Ascending aorta (tissue), 2 donors: ENCODE measurements around the gene NRXN2. TPM values are rescaled to one million over a fixed set of nuclear protein-coding genes. Genes with fewer than 3 reads are reported as not detected.
"Not testable (repeated sequence)": the region's sequence is repeated elsewhere in the genome, so short reads cannot be mapped to it uniquely, and the experiment has no call there.

Source experiments
- DNase-seq, 2 donors: peaks; one replicate each; pipeline ENCODE4 v3.0.0-alpha.2; 2019; ENCODE audit warnings: low spot score in 2 of 2
- H3K27ac ChIP-seq, 2 donors: fragments of 200-600 bp; sonication (generic); one replicate each; pipeline ENCODE4 v1.5.1; 2016 to 2017; ENCODE audit warnings: mild to moderate bottlenecking in 1 of 2
- H3K27me3 ChIP-seq: fragments of 200-600 bp; sonication (generic); one replicate; pipeline ENCODE4 v1.5.1; 2017
- H3K36me3 ChIP-seq, 2 donors: fragments of 200-600 bp; sonication (generic); one replicate each; pipeline ENCODE4 v1.5.1; 2016
- H3K4me1 ChIP-seq, 2 donors: fragments of 200-600 bp; sonication (generic); one replicate each; pipeline ENCODE4 v1.5.1; 2016 to 2017; ENCODE audit warnings: mild to moderate bottlenecking in 1 of 2
- H3K4me3 ChIP-seq, 2 donors: fragments of 200-600 bp; sonication (generic); one replicate each; pipeline ENCODE4 v1.5.1; 2016 to 2017; ENCODE audit warnings: mild to moderate bottlenecking in 1 of 2
- H3K9me3 ChIP-seq, 2 donors: fragments of 200-600 bp; sonication (generic); one replicate each; pipeline ENCODE4 v1.5.1; 2016
- CTCF ChIP-seq, 3 experiments: fragments of 200-600 bp in 2 of 3; fragments of 450-650 bp in 1 of 3; sonication (generic) in 2 of 3; IDR thresholded peaks; one replicate each; pipeline ENCODE4 v1.5.1; 2016 to 2019; ENCODE audit warnings: antibody characterized with exemption in 3 of 3, mild to moderate bottlenecking in 1 of 3, moderate library complexity in 1 of 3
- intact Hi-C: fragments of 100-400 bp; cut with DNase I; formaldehyde crosslinking; loops from one replicate; pipeline ENCODE4 v1.15.1; 2023
- total RNA-seq: library from RNA; depleted of rRNA; stranded (reverse); fragments of >200 nt; gene quantifications from one replicate; pipeline ENCODE4 v1.1.0, GENCODE V29; 2016

NRXN2 gene
- total RNA-seq, 1 donor from 2014 or later, result 26.0 TPM

DNA sequence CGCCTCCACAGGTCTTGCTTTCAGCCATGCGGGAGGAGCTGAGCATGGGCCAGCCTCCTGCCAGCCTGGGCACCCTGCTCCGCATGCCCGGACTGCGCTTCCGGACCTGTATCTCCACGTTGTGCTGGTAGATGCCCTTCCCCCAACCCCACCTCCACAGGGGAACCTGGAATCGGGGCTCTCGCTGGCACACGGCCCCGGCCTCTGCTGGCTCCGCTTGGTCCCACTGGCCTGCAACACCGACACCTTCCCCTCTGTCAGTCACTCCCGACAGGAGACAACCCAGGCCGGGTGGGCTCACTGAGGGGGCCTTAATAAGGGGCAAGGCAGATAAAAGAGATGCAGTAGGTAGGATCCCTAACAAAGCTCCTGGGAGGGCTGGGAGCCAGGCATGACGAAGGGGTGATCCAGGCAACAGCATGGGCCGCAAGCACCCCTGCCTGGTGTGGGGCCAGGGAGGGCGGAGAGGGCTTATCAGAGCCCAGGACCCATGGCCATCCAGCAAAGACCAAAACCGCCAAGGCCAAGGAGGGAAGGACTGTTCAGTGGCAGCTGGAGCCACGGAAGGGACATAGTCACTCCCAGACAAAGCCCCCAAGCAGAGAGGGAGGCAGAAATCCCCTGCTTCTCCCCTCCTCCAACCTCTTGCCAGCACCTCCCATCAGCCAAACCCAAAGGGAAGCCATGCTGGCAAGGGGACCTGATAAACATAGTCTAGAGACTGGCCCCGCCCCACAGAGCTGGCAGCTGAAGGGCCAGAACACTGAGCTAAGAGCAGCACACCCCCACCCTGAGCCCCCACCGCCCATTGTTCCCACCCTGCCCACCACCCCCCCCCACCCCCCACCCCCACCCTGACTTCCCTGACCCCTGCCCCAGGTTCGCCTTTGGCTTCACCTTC lies 124.0 kb downstream of the NRXN2 start:
- no peak for TF ChIP-seq CTCF (IDR thresholded peaks at IDR 0.05)
- no peaks in the 10 kb centered on the region for H3K4me1 ChIP-seq
- DNase-seq, result no peak
- H3K4me3 ChIP-seq, result no peak overlapping the region
- intact Hi-C loops, result no loop called here
- H3K9me3 ChIP-seq, result no peaks in the 10 kb centered on the region
- H3K27me3 ChIP-seq, result no peaks in the 10 kb centered on the region
- H3K36me3 ChIP-seq, result no peaks in the 10 kb centered on the region
- H3K27ac ChIP-seq, result no peak overlapping the region

- Histone ChIP-seq H3K27ac (no peak overlapping the region), H3K4me1 (no peaks in the 10 kb centered on the region), H3K4me3 (no peak overlapping the region), H3K27me3 (no peaks in the 10 kb centered on the region), H3K9me3 (no peaks in the 10 kb centered on the region), H3K36me3 (no peaks in the 10 kb centered on the region)
- no peak for TF ChIP-seq CTCF (IDR thresholded peaks at IDR 0.05)
- no peak for DNase-seq
- intact Hi-C loops, result no loop called here
Observed at GRCh38 chr11:64598106-64598796, 124.7 kb downstream of the NRXN2 start.

GRCh38 chr11:64597671-64598101 lies 125.3 kb downstream of the NRXN2 start:
- Histone ChIP-seq H3K4me3 (no peak overlapping the region), H3K4me1 (no peaks in the 10 kb centered on the region), H3K27ac (no peak overlapping the region), H3K9me3 (no peaks in the 10 kb centered on the region), H3K36me3 (no peaks in the 10 kb centered on the region), H3K27me3 (no peaks in the 10 kb centered on the region)
- DNase-seq, result no peak
- intact Hi-C loops, result no loop called here
- no peak for TF ChIP-seq CTCF (IDR thresholded peaks at IDR 0.05)

DNA sequence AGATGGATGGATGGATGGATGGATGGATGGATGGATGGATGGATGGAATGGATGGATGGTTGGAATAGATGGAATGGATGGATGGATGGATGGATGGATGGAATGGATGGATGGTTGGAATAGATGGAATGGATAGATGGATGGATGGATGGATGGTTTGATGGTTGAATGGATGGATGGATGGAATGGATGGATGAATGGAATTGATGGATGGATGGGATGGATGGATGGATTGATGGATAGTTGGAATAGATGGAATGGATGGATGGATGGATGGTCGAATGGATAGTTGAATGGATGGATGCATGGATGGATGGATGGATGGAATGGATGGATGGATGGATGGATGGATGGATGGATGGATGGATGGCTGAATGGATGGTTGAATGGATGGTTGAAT lies 127.1 kb downstream of the NRXN2 start:
- intact Hi-C loops, H3K9me3 ChIP-seq, DNase-seq, H3K27ac ChIP-seq, H3K4me1 ChIP-seq, H3K27me3 ChIP-seq, H3K4me3 ChIP-seq, H3K36me3 ChIP-seq: not testable (repeated sequence)

DNA sequence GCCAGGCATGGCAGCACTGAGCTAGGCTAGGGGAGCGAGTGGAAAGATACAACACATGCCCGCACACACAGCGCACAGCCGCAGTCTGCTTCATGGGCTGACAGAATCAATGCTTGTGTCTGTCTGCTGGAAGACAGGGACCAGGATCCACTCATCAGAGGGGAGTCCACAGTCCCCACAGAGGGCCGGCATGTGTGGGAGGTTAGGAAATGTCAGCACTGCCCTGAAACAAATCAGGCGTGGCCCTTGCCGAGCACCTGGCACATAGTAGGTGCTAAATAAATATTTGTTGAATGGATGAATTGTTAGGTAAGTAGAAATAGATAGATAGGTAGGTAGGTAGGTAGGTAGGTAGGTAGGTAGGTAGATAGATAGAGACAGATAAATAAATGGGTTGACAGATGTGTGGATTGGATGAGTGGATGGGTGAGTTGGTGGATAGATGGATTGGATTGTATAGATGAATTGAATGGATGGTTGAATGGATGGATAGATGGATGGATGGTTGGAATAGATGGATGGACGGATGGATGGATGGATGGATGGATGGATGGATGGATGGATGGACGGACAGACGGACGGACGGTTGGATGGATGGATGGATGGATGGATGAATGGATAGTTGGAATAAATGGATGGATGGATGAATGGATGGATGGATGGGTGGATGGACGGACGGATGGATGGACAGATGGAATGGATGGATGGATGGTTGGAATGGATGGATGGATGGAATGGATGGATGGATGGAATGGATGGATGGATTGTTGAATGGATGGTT lies 128.6 kb downstream of the NRXN2 start:
- TF ChIP-seq CTCF (IDR thresholded peaks at IDR 0.05), result no peak
- H3K9me3 ChIP-seq, result peaks cover 0 to under 1% of the 10 kb centered on the region in 2 donors
- H3K27ac ChIP-seq, result no peak overlapping the region
- no peaks in the 10 kb centered on the region for H3K36me3 ChIP-seq
- intact Hi-C loops, result no loop called here
- H3K4me3 ChIP-seq, result no peak overlapping the region
- no peaks in the 10 kb centered on the region for H3K4me1 ChIP-seq
- H3K27me3 ChIP-seq, result no peaks in the 10 kb centered on the region
- DNase-seq, result no peak
